Measurements from ENCODE around the gene DUOX2.

DUOX2 gene

GRCh38 chr15:45133561-45133920 is 19.6 kb upstream of the DUOX2 start:
- no peak for FAIRE-seq
- TF ChIP-seq CTCF (IDR thresholded peaks at IDR 0.05; ENCODE audit: insufficient read depth, missing control alignments), result no peak
- DNase-seq (ENCODE audit: insufficient read length, low spot score), result no peak

- no peak for TF ChIP-seq CTCF (IDR thresholded peaks at IDR 0.05; ENCODE audit: insufficient read depth, missing control alignments)
- DNase-seq (ENCODE audit: insufficient read length, low spot score) (no peak), FAIRE-seq (no peak)
Measured at GRCh38 chr15:45132844-45133560, 19.0 kb upstream of the DUOX2 start.

- FAIRE-seq (no peak), DNase-seq (ENCODE audit: insufficient read length, low spot score) (no peak)
- no peak for TF ChIP-seq CTCF (IDR thresholded peaks at IDR 0.05; ENCODE audit: insufficient read depth, missing control alignments)
Measured at GRCh38 chr15:45131510-45131909, 17.5 kb upstream of the DUOX2 start.

GRCh38 chr15:45130291-45131000 is 16.5 kb upstream of the DUOX2 start:
- FAIRE-seq (no peak), DNase-seq (ENCODE audit: insufficient read length, low spot score) (no peak)
- TF ChIP-seq CTCF (IDR thresholded peaks at IDR 0.05; ENCODE audit: insufficient read depth, missing control alignments), result no peak

GRCh38 chr15:45129651-45130129 is 15.7 kb upstream of the DUOX2 start, which contains the start of the genes DUOX1 and DUOXA1:
Gene DUOX1, plus strand, starts transcription at chr15:45129994. Its CDS starts 1,973 bp downstream, at chr15:45131967.
Gene DUOXA1, minus strand, starts transcription at chr15:45129879. Its CDS starts 6,865 bp downstream, at chr15:45123014.
- FAIRE-seq (no peak), DNase-seq (ENCODE audit: insufficient read length, low spot score) (no peak)
- TF ChIP-seq CTCF (IDR thresholded peaks at IDR 0.05; ENCODE audit: insufficient read depth, missing control alignments), result no peak

- DNase-seq (ENCODE audit: insufficient read length, low spot score), result no peak
- no peak for TF ChIP-seq CTCF (IDR thresholded peaks at IDR 0.05; ENCODE audit: insufficient read depth, missing control alignments)
- no peak for FAIRE-seq
Measured at GRCh38 chr15:45128971-45129639, 15.1 kb upstream of the DUOX2 start.
